Effector memory CD8-positive, alpha-beta T cell (primary cell): ENCODE data around the gene HIVEP3.

Source experiments
- ATAC-seq: fragments of 150-1000 bp; cut with Tn5 transposase; replicated peaks from 2 replicates; pipeline ENCODE4 v1.10.0; 2021; ENCODE audit warnings: mild to moderate bottlenecking, moderate library complexity
- DNase-seq, 3 experiments: peaks; one replicate each; pipeline ENCODE4 v3.0.0; 2021
- H3K27ac Mint-ChIP-seq, 2 donors: one replicate each; pipeline ENCODE4 v1.8.0; 2022; ENCODE audit warnings: mild to moderate bottlenecking in 2 of 2, mixed read lengths in 2 of 2, moderate library complexity in 2 of 2
- H3K27me3 Mint-ChIP-seq, 2 donors: one replicate each; pipeline ENCODE4 v1.8.0; 2022; ENCODE audit warnings: mixed read lengths in 2 of 2
- H3K36me3 Mint-ChIP-seq: one replicate; pipeline ENCODE4 v1.8.0; 2022; ENCODE audit warnings: mild to moderate bottlenecking, moderate library complexity, mixed read lengths; ENCODE audit not compliant: insufficient read depth
- H3K4me1 Mint-ChIP-seq, 2 donors: one replicate each; pipeline ENCODE4 v1.8.0; 2022; ENCODE audit warnings: low read depth in 2 of 2, mixed read lengths in 2 of 2
- H3K4me3 Mint-ChIP-seq, 2 donors: one replicate each; pipeline ENCODE4 v1.8.0; 2022; ENCODE audit warnings: mild to moderate bottlenecking in 2 of 2, mixed read lengths in 2 of 2, moderate library complexity in 2 of 2
- H3K9me3 Mint-ChIP-seq, 2 donors: one replicate each; pipeline ENCODE4 v1.8.0; 2022; ENCODE audit warnings: mixed read lengths in 2 of 2

The HIVEP3 gene

GRCh38 chr1:41482001-41482765 is 436.5 kb downstream of the HIVEP3 start:
- H3K4me1 Mint-ChIP-seq: peaks cover 0 to 5% of the 10 kb centered on the region in 2 donors
- peaks cover 17 to 61% of the 10 kb centered on the region in 2 donors for H3K27me3 Mint-ChIP-seq
- no peak for DNase-seq
- no peaks in the 10 kb centered on the region for H3K9me3 Mint-ChIP-seq
- ATAC-seq: no peak
- no peak overlapping the region for H3K27ac Mint-ChIP-seq
- H3K36me3 Mint-ChIP-seq: no peaks in the 10 kb centered on the region
- H3K4me3 Mint-ChIP-seq: no peak overlapping the region

GRCh38 chr1:41481109-41481775 is 437.5 kb downstream of the HIVEP3 start:
- H3K36me3 Mint-ChIP-seq: no peaks in the 10 kb centered on the region
- peaks cover 10 to 51% of the 10 kb centered on the region in 2 donors for H3K27me3 Mint-ChIP-seq
- H3K4me1 Mint-ChIP-seq: peaks cover 0 to 3% of the 10 kb centered on the region in 2 donors
- H3K27ac Mint-ChIP-seq: no peak overlapping the region
- DNase-seq (no peak), ATAC-seq (no peak)
- H3K4me3 Mint-ChIP-seq: no peak overlapping the region
- H3K9me3 Mint-ChIP-seq: no peaks in the 10 kb centered on the region

- H3K4me3 Mint-ChIP-seq: no peak overlapping the region
- no peak for ATAC-seq
- no peak overlapping the region for H3K27ac Mint-ChIP-seq
- no peaks in the 10 kb centered on the region for H3K9me3 Mint-ChIP-seq
- no peak for DNase-seq
- peaks cover 6 to 44% of the 10 kb centered on the region in 2 donors for H3K27me3 Mint-ChIP-seq
- H3K4me1 Mint-ChIP-seq: peaks cover 0 to 2% of the 10 kb centered on the region in 2 donors
- no peaks in the 10 kb centered on the region for H3K36me3 Mint-ChIP-seq
Observed at GRCh38 chr1:41480204-41481108, 438.3 kb downstream of the HIVEP3 start.

GRCh38 chr1:41479808-41480160 is 438.9 kb downstream of the HIVEP3 start:
- no peak for DNase-seq
- Mint-ChIP-seq H3K4me3 (no peak overlapping the region), H3K9me3 (no peaks in the 10 kb centered on the region), H3K36me3 (no peaks in the 10 kb centered on the region), H3K4me1 (peaks cover 0 to 2% of the 10 kb centered on the region in 2 donors), H3K27me3 (peaks cover 6 to 44% of the 10 kb centered on the region in 2 donors), H3K27ac (no peak overlapping the region)
- no peak for ATAC-seq

- no peak for DNase-seq
- Mint-ChIP-seq H3K9me3 (no peaks in the 10 kb centered on the region), H3K4me1 (peaks cover 0 to 2% of the 10 kb centered on the region in 2 donors), H3K4me3 (no peak overlapping the region), H3K36me3 (no peaks in the 10 kb centered on the region), H3K27me3 (peaks cover 5 to 42% of the 10 kb centered on the region in 2 donors), H3K27ac (no peak overlapping the region)
- no peak for ATAC-seq
Observed at GRCh38 chr1:41479000-41479807, 439.5 kb downstream of the HIVEP3 start.

- no peak for ATAC-seq
- no peak for DNase-seq
- Mint-ChIP-seq H3K27me3 (peaks cover 0 to 32% of the 10 kb centered on the region in 2 donors), H3K4me3 (no peak overlapping the region), H3K9me3 (no peaks in the 10 kb centered on the region), H3K4me1 (peaks cover 0 to 1% of the 10 kb centered on the region in 2 donors), H3K36me3 (no peaks in the 10 kb centered on the region), H3K27ac (no peak overlapping the region)
Observed at GRCh38 chr1:41478118-41478748, 440.5 kb downstream of the HIVEP3 start.

- DNase-seq (no peak), ATAC-seq (no peak)
- Mint-ChIP-seq H3K27ac (no peak overlapping the region), H3K27me3 (peaks cover 0 to 30% of the 10 kb centered on the region in 2 donors), H3K9me3 (no peaks in the 10 kb centered on the region), H3K36me3 (no peaks in the 10 kb centered on the region), H3K4me3 (no peak overlapping the region), H3K4me1 (no peaks in the 10 kb centered on the region)
Observed at GRCh38 chr1:41476807-41477361, 441.8 kb downstream of the HIVEP3 start.

- DNase-seq (no peak), ATAC-seq (no peak)
- Mint-ChIP-seq H3K9me3 (no peaks in the 10 kb centered on the region), H3K27ac (no peak overlapping the region), H3K4me3 (no peak overlapping the region), H3K4me1 (no peaks in the 10 kb centered on the region), H3K36me3 (no peaks in the 10 kb centered on the region), H3K27me3 (peaks cover 0 to 32% of the 10 kb centered on the region in 2 donors)
Observed at GRCh38 chr1:41475859-41476567, 442.7 kb downstream of the HIVEP3 start.

GRCh38 chr1:41475346-41475745 is 443.4 kb downstream of the HIVEP3 start:
- peaks cover 0 to 32% of the 10 kb centered on the region in 2 donors for H3K27me3 Mint-ChIP-seq
- H3K4me3 Mint-ChIP-seq: no peak overlapping the region
- no peak for ATAC-seq
- H3K36me3 Mint-ChIP-seq: no peaks in the 10 kb centered on the region
- no peaks in the 10 kb centered on the region for H3K9me3 Mint-ChIP-seq
- DNase-seq: no peak
- H3K27ac Mint-ChIP-seq: no peak overlapping the region
- H3K4me1 Mint-ChIP-seq: no peaks in the 10 kb centered on the region

GRCh38 chr1:41474490-41475271 is 444.0 kb downstream of the HIVEP3 start:
- no peaks in the 10 kb centered on the region for H3K9me3 Mint-ChIP-seq
- DNase-seq (no peak), ATAC-seq (no peak)
- peaks cover 0 to 27% of the 10 kb centered on the region in 2 donors for H3K27me3 Mint-ChIP-seq
- H3K27ac Mint-ChIP-seq: no peak overlapping the region
- no peaks in the 10 kb centered on the region for H3K36me3 Mint-ChIP-seq
- no peaks in the 10 kb centered on the region for H3K4me1 Mint-ChIP-seq
- no peak overlapping the region for H3K4me3 Mint-ChIP-seq

- ATAC-seq: no peak
- no peak for DNase-seq
- H3K27ac Mint-ChIP-seq: no peak overlapping the region
- no peaks in the 10 kb centered on the region for H3K36me3 Mint-ChIP-seq
- H3K4me3 Mint-ChIP-seq: no peak overlapping the region
- H3K4me1 Mint-ChIP-seq: no peaks in the 10 kb centered on the region
- H3K27me3 Mint-ChIP-seq: peaks cover 0 to 22% of the 10 kb centered on the region in 2 donors
- H3K9me3 Mint-ChIP-seq: no peaks in the 10 kb centered on the region
Observed at GRCh38 chr1:41473738-41474362, 444.9 kb downstream of the HIVEP3 start.
